Breast epithelium (tissue), 4 donors: ENCODE data around the gene FBXW8. TPM values are rescaled to one million over a fixed set of nuclear protein-coding genes. Genes with fewer than 3 reads are reported as not detected.

Experiments used
- DNase-seq, 2 donors: peaks; one replicate each; pipeline ENCODE4 v3.0.0-alpha.2; 2019; ENCODE audit warnings: low spot score in 2 of 2
- H3K27ac ChIP-seq, 2 donors: fragments of 200-600 bp; sonication (generic) in 1 of 2; one replicate each; pipeline ENCODE4 v1.5.1; 2016 to 2019; ENCODE audit warnings: mild to moderate bottlenecking in 1 of 2
- H3K27me3 ChIP-seq, 2 donors: fragments of 200-600 bp; sonication (generic) in 1 of 2; one replicate each; pipeline versions ENCODE4 v1.5.1 to v1.6.0; 2017 to 2019; ENCODE audit warnings: control low read depth in 1 of 2, mild to moderate bottlenecking in 1 of 2
- H3K36me3 ChIP-seq: fragments of 200-600 bp; one replicate; pipeline ENCODE4 v1.5.1; 2019
- H3K4me1 ChIP-seq, 2 donors: fragments of 200-600 bp; sonication (generic); one replicate each; pipeline ENCODE4 v1.5.1; 2016 to 2019; ENCODE audit warnings: control low read depth in 1 of 2
- H3K4me3 ChIP-seq, 3 donors: fragments of 200-600 bp; sonication (generic); 1 replicate in 2 of 3; 2 replicates in 1 of 3; pipeline ENCODE4 v1.5.1; 2016 to 2019; ENCODE audit warnings: mild to moderate bottlenecking in 3 of 3, moderate library complexity in 2 of 3
- H3K9me3 ChIP-seq, 2 donors: fragments of 200-600 bp; sonication (generic) in 1 of 2; one replicate each; pipeline ENCODE4 v1.5.1; 2016 to 2019; ENCODE audit warnings: control low read depth in 1 of 2
- CTCF ChIP-seq, 3 donors: fragments of 450-650 bp; IDR thresholded peaks; one replicate each; pipeline ENCODE4 v1.5.1; 2016 to 2017; ENCODE audit warnings: antibody characterized with exemption in 3 of 3, mild to moderate bottlenecking in 3 of 3, moderate library complexity in 3 of 3
- POLR2A ChIP-seq: fragments of 450-650 bp; IDR thresholded peaks from one replicate; pipeline ENCODE4 v1.6.1; 2016; ENCODE audit warnings: antibody characterized with exemption, mild to moderate bottlenecking, moderate library complexity
- POLR2AphosphoS5 ChIP-seq, 3 donors: sonication (generic); formaldehyde crosslinking; IDR thresholded peaks; one replicate each; pipeline ENCODE4 v1.6.1; 2017; ENCODE audit warnings: antibody characterized with exemption in 3 of 3
- intact Hi-C: fragments of 100-400 bp; cut with DNase I; formaldehyde crosslinking; loops from one replicate; pipeline ENCODE4 v1.15.1; 2023; ENCODE audit warnings: low total_unique reads
- total RNA-seq, 3 donors: library from RNA; depleted of rRNA; stranded (reverse); fragments of >200 nt; gene quantifications; one replicate each; pipeline ENCODE4 v1.1.0, GENCODE V29; 2016

FBXW8 gene
- total RNA-seq, 3 donors from 2014 or later: 14.9 to 22.3 (median 16.4) TPM

GRCh38 chr12:116903818-116904217, 6.9 kb upstream of the FBXW8 start:
- Histone ChIP-seq H3K27ac (no peak overlapping the region), H3K27me3 (peaks cover 0 to 9% of the 10 kb centered on the region in 2 donors), H3K4me3 (no peak overlapping the region), H3K9me3 (no peaks in the 10 kb centered on the region), H3K36me3 (no peaks in the 10 kb centered on the region), H3K4me1 (no peaks in the 10 kb centered on the region)
- intact Hi-C loops: no loop called here
- no peak for TF ChIP-seq POLR2AphosphoS5 (IDR thresholded peaks at IDR 0.05)
- TF ChIP-seq CTCF (IDR thresholded peaks at IDR 0.05): no peak
- TF ChIP-seq POLR2A: no peak
- no peak for DNase-seq

GRCh38 chr12:116906285-116906684, 4.5 kb upstream of the FBXW8 start:
- Histone ChIP-seq H3K27ac (no peak overlapping the region), H3K36me3 (no peaks in the 10 kb centered on the region), H3K27me3 (peaks cover 0 to 2% of the 10 kb centered on the region in 2 donors), H3K4me3 (no peak overlapping the region), H3K4me1 (no peaks in the 10 kb centered on the region), H3K9me3 (no peaks in the 10 kb centered on the region)
- TF ChIP-seq POLR2AphosphoS5 (IDR thresholded peaks at IDR 0.05) (no peak), CTCF (IDR thresholded peaks at IDR 0.05) (no peak), POLR2A (no peak)
- no peak for DNase-seq
- intact Hi-C loops: no loop called here

- intact Hi-C loops: no loop called here
- DNase-seq: no peak
- H3K9me3 ChIP-seq: no peaks in the 10 kb centered on the region
- H3K36me3 ChIP-seq: no peaks in the 10 kb centered on the region
- TF ChIP-seq POLR2A (no peak), CTCF (IDR thresholded peaks at IDR 0.05) (no peak), POLR2AphosphoS5 (IDR thresholded peaks at IDR 0.05) (no peak)
- no peaks in the 10 kb centered on the region for H3K27me3 ChIP-seq
- peak overlapping the region; percentile 69 to 94 (median 88) for H3K4me3 ChIP-seq
- no peaks in the 10 kb centered on the region for H3K4me1 ChIP-seq
- no peak overlapping the region for H3K27ac ChIP-seq
Observed at GRCh38 chr12:116910280-116910644, 488 bp upstream of the FBXW8 start.

- no peaks in the 10 kb centered on the region for H3K4me1 ChIP-seq
- no peak for DNase-seq
- no peaks in the 10 kb centered on the region for H3K36me3 ChIP-seq
- no peak for TF ChIP-seq CTCF (IDR thresholded peaks at IDR 0.05)
- TF ChIP-seq POLR2AphosphoS5 (IDR thresholded peaks at IDR 0.05): no peak
- TF ChIP-seq POLR2A: no peak
- H3K9me3 ChIP-seq: no peaks in the 10 kb centered on the region
- intact Hi-C loops: no loop called here
- no peaks in the 10 kb centered on the region for H3K27me3 ChIP-seq
- H3K4me3 ChIP-seq: no peak overlapping the region
- no peak overlapping the region for H3K27ac ChIP-seq
Observed at GRCh38 chr12:116915326-116915725, 4.6 kb downstream of the FBXW8 start.

- no peak for DNase-seq
- no peaks in the 10 kb centered on the region for H3K9me3 ChIP-seq
- intact Hi-C loops: no loop called here
- no peak overlapping the region for H3K27ac ChIP-seq
- no peak for TF ChIP-seq POLR2AphosphoS5 (IDR thresholded peaks at IDR 0.05)
- no peaks in the 10 kb centered on the region for H3K36me3 ChIP-seq
- H3K4me3 ChIP-seq: no peak overlapping the region
- no peaks in the 10 kb centered on the region for H3K27me3 ChIP-seq
- H3K4me1 ChIP-seq: no peaks in the 10 kb centered on the region
Observed at GRCh38 chr12:116916122-116916521, 5.4 kb downstream of the FBXW8 start.

GRCh38 chr12:116916714-116917114, 6.0 kb downstream of the FBXW8 start:
- DNase-seq: no peak
- H3K27ac ChIP-seq: no peak overlapping the region
- intact Hi-C loops: no loop called here

More at GRCh38 chr12:116916714-116917114, 6.0 kb downstream of the FBXW8 start:
- Histone ChIP-seq H3K9me3 (no peaks in the 10 kb centered on the region), H3K27me3 (no peaks in the 10 kb centered on the region), H3K4me1 (no peaks in the 10 kb centered on the region), H3K4me3 (no peak overlapping the region), H3K36me3 (no peaks in the 10 kb centered on the region)
- TF ChIP-seq POLR2AphosphoS5 (IDR thresholded peaks at IDR 0.05) (no peak), CTCF (IDR thresholded peaks at IDR 0.05) (no peak), POLR2A (no peak)
